Vagina (tissue), 2 donors: ENCODE data around the gene PLIN5. TPM values are rescaled to one million over a fixed set of nuclear protein-coding genes. Genes with fewer than 3 reads are reported as not detected.

Source experiments
- DNase-seq, 2 donors: peaks; one replicate each; pipeline ENCODE4 v3.0.0-alpha.2; 2017; ENCODE audit errors: extremely low spot score in 2 of 2
- H3K27ac ChIP-seq: fragments of 200-600 bp; sonication (generic); one replicate; pipeline ENCODE4 v1.5.1; 2019
- H3K27me3 ChIP-seq: fragments of 200-600 bp; sonication (generic); one replicate; pipeline ENCODE4 v1.5.1; 2019
- H3K36me3 ChIP-seq, 2 donors: fragments of 200-600 bp; sonication (generic); one replicate each; pipeline ENCODE4 v1.5.1; 2017 to 2019
- H3K4me1 ChIP-seq: fragments of 200-600 bp; sonication (generic); one replicate; pipeline ENCODE4 v1.5.1; 2019
- H3K4me3 ChIP-seq, 2 donors: fragments of 200-600 bp; sonication (generic); 1 replicate in 1 of 2; 2 replicates in 1 of 2; pipeline ENCODE4 v1.5.1; 2016 to 2019
- H3K9me3 ChIP-seq: fragments of 200-600 bp; sonication (generic); one replicate; pipeline ENCODE4 v1.5.1; 2019
- CTCF ChIP-seq, 3 experiments: fragments of 450-650 bp in 2 of 3; fragments of 200-600 bp in 1 of 3; sonication (generic) in 1 of 3; IDR thresholded peaks; one replicate each; pipeline ENCODE4 v1.5.1; 2017 to 2019; ENCODE audit warnings: antibody characterized with exemption in 3 of 3, mild to moderate bottlenecking in 2 of 3, moderate library complexity in 2 of 3
- POLR2A ChIP-seq, 2 donors: fragments of 450-650 bp; IDR thresholded peaks; one replicate each; pipeline ENCODE4 v1.6.1; 2017; ENCODE audit warnings: antibody characterized with exemption in 2 of 2, mild to moderate bottlenecking in 2 of 2, moderate library complexity in 2 of 2
- POLR2AphosphoS5 ChIP-seq, 2 donors: sonication (generic); formaldehyde crosslinking; IDR thresholded peaks; one replicate each; pipeline ENCODE4 v1.9.0; 2017; ENCODE audit warnings: antibody characterized with exemption in 2 of 2, mild to moderate bottlenecking in 2 of 2, low read depth in 1 of 2; ENCODE audit not compliant: insufficient read depth in 1 of 2
- intact Hi-C: fragments of 100-400 bp; cut with DNase I; formaldehyde crosslinking; loops from one replicate; pipeline ENCODE4 v1.15.1; 2023
- total RNA-seq: library from RNA; depleted of rRNA; stranded (reverse); fragments of >200 nt; gene quantifications from one replicate; pipeline ENCODE4 v1.2.3, GENCODE V29; 2016

PLIN5 gene
- total RNA-seq, 1 donor from 2014 or later = 8.8 TPM

- TF ChIP-seq POLR2AphosphoS5 (IDR thresholded peaks at IDR 0.05; ENCODE audit: insufficient read depth in 1 of 2, low read depth in 1 of 2) (no peak), CTCF (IDR thresholded peaks at IDR 0.05) (no peak), POLR2A (IDR thresholded peaks at IDR 0.05) (no peak)
- no peak overlapping the region for H3K27ac ChIP-seq
- no peaks in the 10 kb centered on the region for H3K9me3 ChIP-seq
- no peaks in the 10 kb centered on the region for H3K27me3 ChIP-seq
- H3K4me1 ChIP-seq = no peaks in the 10 kb centered on the region
- intact Hi-C loops = no loop called here
- no peak for DNase-seq
- peaks cover 0 to 16% of the 10 kb centered on the region in 2 donors for H3K36me3 ChIP-seq
- H3K4me3 ChIP-seq = no peak overlapping the region
Measured at GRCh38 chr19:4507150-4507452, 27.9 kb downstream of the PLIN5 start.

GRCh38 chr19:4506449-4507149 lies 28.4 kb downstream of the PLIN5 start:
- TF ChIP-seq POLR2A (IDR thresholded peaks at IDR 0.05) (no peak), CTCF (IDR thresholded peaks at IDR 0.05) (no peak), POLR2AphosphoS5 (IDR thresholded peaks at IDR 0.05; ENCODE audit: insufficient read depth in 1 of 2, low read depth in 1 of 2) (no peak)
- Histone ChIP-seq H3K27ac (no peak overlapping the region), H3K36me3 (peaks cover 0 to 20% of the 10 kb centered on the region in 2 donors), H3K4me1 (no peaks in the 10 kb centered on the region), H3K9me3 (no peaks in the 10 kb centered on the region), H3K27me3 (no peaks in the 10 kb centered on the region), H3K4me3 (no peak overlapping the region)
- no peak for DNase-seq
- intact Hi-C loops = no loop called here

- intact Hi-C loops = no loop called here
- H3K36me3 ChIP-seq = peaks cover 0 to 22% of the 10 kb centered on the region in 2 donors
- DNase-seq = no peak
- no peaks in the 10 kb centered on the region for H3K4me1 ChIP-seq
- no peak for TF ChIP-seq POLR2A (IDR thresholded peaks at IDR 0.05)
- TF ChIP-seq POLR2AphosphoS5 (IDR thresholded peaks at IDR 0.05; ENCODE audit: insufficient read depth in 1 of 2, low read depth in 1 of 2) = no peak
- no peak for TF ChIP-seq CTCF (IDR thresholded peaks at IDR 0.05)
- H3K27ac ChIP-seq = no peak overlapping the region
- H3K9me3 ChIP-seq = no peaks in the 10 kb centered on the region
- H3K27me3 ChIP-seq = no peaks in the 10 kb centered on the region
- H3K4me3 ChIP-seq = no peak overlapping the region
Measured at GRCh38 chr19:4505570-4506448, 29.2 kb downstream of the PLIN5 start.

- TF ChIP-seq POLR2AphosphoS5 (IDR thresholded peaks at IDR 0.05; ENCODE audit: insufficient read depth in 1 of 2, low read depth in 1 of 2) (no peak), CTCF (IDR thresholded peaks at IDR 0.05) (no peak), POLR2A (IDR thresholded peaks at IDR 0.05) (no peak)
- no peak for DNase-seq
- H3K9me3 ChIP-seq = no peaks in the 10 kb centered on the region
- no peaks in the 10 kb centered on the region for H3K4me1 ChIP-seq
- no peak overlapping the region for H3K4me3 ChIP-seq
- intact Hi-C loops = no loop called here
- no peaks in the 10 kb centered on the region for H3K27me3 ChIP-seq
- peaks cover 0 to 22% of the 10 kb centered on the region in 2 donors for H3K36me3 ChIP-seq
- no peak overlapping the region for H3K27ac ChIP-seq
Measured at GRCh38 chr19:4504891-4505569, 30.0 kb downstream of the PLIN5 start.
